Neural cell (in vitro differentiated cells): ENCODE measurements around the gene PALD1. TPM values are rescaled to one million over a fixed set of nuclear protein-coding genes. Genes with fewer than 3 reads are reported as not detected.

ENCODE experiments used
- H2AFZ ChIP-seq: fragments of 200-600, 300-800 bp; sonication (generic), shearing (Covaris generic); 2 replicates; pipeline ENCODE4 v1.6.0; 2014; ENCODE audit warnings: low read depth, mild to moderate bottlenecking, antibody characterized with exemption, low read length, moderate library complexity
- H3F3A ChIP-seq: fragments of 200-600 bp; shearing (Covaris generic); 2 replicates; pipeline ENCODE4 v1.6.1; 2016; ENCODE audit warnings: mild to moderate bottlenecking, moderate library complexity, mixed read lengths, antibody characterized with exemption, low read length; ENCODE audit not compliant: insufficient read depth, poor library complexity, severe bottlenecking
- H3K27ac ChIP-seq: fragments of 200-600, 300-800 bp; sonication (generic), shearing (Covaris generic); 2 replicates; pipeline ENCODE4 v1.5.1; 2014; ENCODE audit warnings: mild to moderate bottlenecking, low read length, moderate library complexity
- H3K27me3 ChIP-seq: fragments of 300-800, 200-600 bp; sonication (generic), shearing (Covaris generic); 2 replicates; pipeline ENCODE4 v1.6.0; 2014; ENCODE audit warnings: mild to moderate bottlenecking, low read depth, low read length, moderate library complexity; ENCODE audit not compliant: insufficient read depth
- H3K36me3 ChIP-seq: fragments of 300-800, 200-600 bp; sonication (generic), shearing (Covaris generic); 2 replicates; pipeline ENCODE4 v1.5.1; 2014; ENCODE audit warnings: mild to moderate bottlenecking, antibody characterized with exemption, low read length, moderate library complexity; ENCODE audit not compliant: insufficient read depth
- H3K4me2 ChIP-seq: fragments of 300-800, 200-600 bp; sonication (generic), shearing (Covaris generic); 2 replicates; pipeline ENCODE4 v1.6.0; 2014; ENCODE audit warnings: mild to moderate bottlenecking, low read length
- H3K4me3 ChIP-seq: fragments of 300-800, 200-600 bp; sonication (generic), shearing (Covaris generic); 2 replicates; pipeline ENCODE4 v1.5.1; 2014; ENCODE audit warnings: mild to moderate bottlenecking, low read length, moderate library complexity
- H3K79me2 ChIP-seq: fragments of 200-600 bp; shearing (Covaris generic); replicated peaks from 2 replicates; pipeline ENCODE4 v1.6.0; 2014; ENCODE audit warnings: mild to moderate bottlenecking, low read length, moderate library complexity; ENCODE audit not compliant: insufficient read depth
- H3K9ac ChIP-seq: fragments of 300-800, 200-600 bp; sonication (generic), shearing (Covaris generic); 2 replicates; pipeline ENCODE4 v1.6.1; 2016; ENCODE audit warnings: mild to moderate bottlenecking, low read length, mixed read lengths
- H3K9me2 ChIP-seq: fragments of 200-600 bp; shearing (Covaris generic); 2 replicates; pipeline ENCODE4 v1.6.1; 2016; ENCODE audit warnings: mild to moderate bottlenecking, low read length, mixed read lengths; ENCODE audit not compliant: insufficient read depth
- H3K9me3 ChIP-seq: fragments of 200-600, 300-800 bp; sonication (generic), shearing (Covaris generic); 2 replicates; pipeline ENCODE4 v1.6.1; 2016; ENCODE audit warnings: mild to moderate bottlenecking, mixed run types, low read length, moderate library complexity, mixed read lengths
- H4K20me1 ChIP-seq: fragments of 200-600 bp; shearing (Covaris generic); 2 replicates; pipeline ENCODE4 v1.6.1; 2016; ENCODE audit warnings: mild to moderate bottlenecking, mixed run types; ENCODE audit not compliant: insufficient read depth
- EP300 ChIP-seq: fragments of 450-650 bp; conservative IDR thresholded peaks from 2 replicates; pipeline ENCODE4 v1.6.1; 2014; ENCODE audit warnings: antibody characterized with exemption, mild to moderate bottlenecking, moderate library complexity; ENCODE audit not compliant: poor library complexity, severe bottlenecking
- EZH2 ChIP-seq: fragments of 200-600, 300-800 bp; shearing (Covaris generic), sonication (generic); IDR thresholded peaks from 2 replicates; pipeline ENCODE4 v1.6.1; 2014; ENCODE audit warnings: antibody characterized with exemption, low read length, borderline replicate concordance, mild to moderate bottlenecking; ENCODE audit not compliant: insufficient read depth, poor library complexity, severe bottlenecking
- MXI1 ChIP-seq: fragments of 450-650 bp; conservative IDR thresholded peaks from 2 replicates; pipeline ENCODE4 v1.6.1; 2014; ENCODE audit warnings: antibody characterized with exemption, mild to moderate bottlenecking; ENCODE audit not compliant: poor library complexity, severe bottlenecking
- POLR2AphosphoS5 ChIP-seq: IDR thresholded peaks from 2 replicates; pipeline ENCODE4 v1.6.1; 2012
- RAD21 ChIP-seq: fragments of 450-650 bp; conservative IDR thresholded peaks from 2 replicates; pipeline ENCODE4 v1.6.1; 2014; ENCODE audit warnings: antibody characterized with exemption, mild to moderate bottlenecking, moderate library complexity
- SMC3 ChIP-seq: fragments of 450-650 bp; conservative IDR thresholded peaks from 2 replicates; pipeline ENCODE4 v1.6.1; 2014; ENCODE audit warnings: antibody characterized with exemption, mild to moderate bottlenecking, moderate library complexity; ENCODE audit not compliant: poor library complexity
- TAF1 ChIP-seq: IDR thresholded peaks from 2 replicates; pipeline ENCODE4 v1.6.1; 2012; ENCODE audit warnings: low read depth
- polyA plus RNA-seq: library from polyadenylated mRNA; depleted of rRNA; stranded (reverse); fragments of >200 nt; gene quantifications from 2 replicates; pipeline ENCODE4 v1.2.3, GENCODE V29; 2014
- TF ChIP-seq, protein P1 (sequence below): fragments of 450-650 bp; IDR thresholded peaks from 2 replicates; pipeline ENCODE4 v1.5.1; 2014; ENCODE audit warnings: antibody characterized with exemption, mild to moderate bottlenecking, moderate library complexity; ENCODE audit not compliant: poor library complexity, severe bottlenecking
- TF ChIP-seq, protein P2 (sequence below): IDR thresholded peaks from 2 replicates; pipeline ENCODE4 v1.6.1; 2012; ENCODE audit warnings: borderline replicate concordance

Gene PALD1
- polyA plus RNA-seq, 1 donor from 2014 or later, result 1.1 TPM

DNA sequence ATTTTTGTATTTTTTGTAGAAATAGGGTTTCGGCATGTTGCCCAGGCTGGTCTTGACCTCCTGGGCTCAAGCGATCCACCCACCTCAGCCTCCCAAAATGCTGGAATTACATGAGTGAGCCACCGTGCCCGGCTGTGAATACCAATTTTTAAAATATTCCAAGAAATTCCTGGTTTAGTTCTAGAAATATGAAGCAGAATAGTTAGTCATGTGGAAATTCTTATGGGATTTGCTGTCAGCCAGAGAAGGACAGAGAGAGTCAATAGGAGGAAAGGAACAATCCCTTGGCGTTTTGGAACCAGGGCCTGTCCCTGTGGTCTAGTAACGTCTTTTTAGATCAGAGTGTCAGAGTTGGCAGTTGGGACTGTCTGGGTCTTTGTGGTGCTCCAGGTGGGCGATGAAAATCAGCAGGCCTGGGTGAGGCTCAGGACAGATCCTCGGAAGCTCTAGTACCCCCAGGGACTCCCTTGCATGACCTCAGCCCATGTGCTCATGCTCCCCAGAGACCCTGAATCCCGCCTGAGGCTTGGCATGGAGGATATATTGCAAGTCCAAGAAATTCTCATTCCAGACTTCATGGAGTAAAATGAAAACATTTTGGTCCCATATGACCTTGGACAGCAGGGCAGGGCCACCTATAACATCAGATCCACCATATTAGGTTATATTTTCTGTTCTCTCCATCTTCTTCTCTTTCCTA lies 44.8 kb upstream of the PALD1 start:
- Histone ChIP-seq H3K9me2 (no peaks in the 10 kb centered on the region), H3F3A (no peaks in the 10 kb centered on the region), H3K27ac (no peak overlapping the region), H3K36me3 (no peaks in the 10 kb centered on the region), H3K9me3 (no peaks in the 10 kb centered on the region), H3K4me3 (no peak overlapping the region), H3K4me2 (no peak overlapping the region), H2AFZ (no peak overlapping the region), H3K9ac (no peak overlapping the region), H4K20me1 (no peaks in the 10 kb centered on the region), H3K27me3 (peaks cover 6% of the 10 kb centered on the region), H3K79me2 (no peaks in the 10 kb centered on the region)
- TF ChIP-seq RAD21, result no peak
- TF ChIP-seq TAF1, result no peak
- no peak for TF ChIP-seq EZH2
- TF ChIP-seq EP300, result no peak
- TF ChIP-seq, protein P1, sequence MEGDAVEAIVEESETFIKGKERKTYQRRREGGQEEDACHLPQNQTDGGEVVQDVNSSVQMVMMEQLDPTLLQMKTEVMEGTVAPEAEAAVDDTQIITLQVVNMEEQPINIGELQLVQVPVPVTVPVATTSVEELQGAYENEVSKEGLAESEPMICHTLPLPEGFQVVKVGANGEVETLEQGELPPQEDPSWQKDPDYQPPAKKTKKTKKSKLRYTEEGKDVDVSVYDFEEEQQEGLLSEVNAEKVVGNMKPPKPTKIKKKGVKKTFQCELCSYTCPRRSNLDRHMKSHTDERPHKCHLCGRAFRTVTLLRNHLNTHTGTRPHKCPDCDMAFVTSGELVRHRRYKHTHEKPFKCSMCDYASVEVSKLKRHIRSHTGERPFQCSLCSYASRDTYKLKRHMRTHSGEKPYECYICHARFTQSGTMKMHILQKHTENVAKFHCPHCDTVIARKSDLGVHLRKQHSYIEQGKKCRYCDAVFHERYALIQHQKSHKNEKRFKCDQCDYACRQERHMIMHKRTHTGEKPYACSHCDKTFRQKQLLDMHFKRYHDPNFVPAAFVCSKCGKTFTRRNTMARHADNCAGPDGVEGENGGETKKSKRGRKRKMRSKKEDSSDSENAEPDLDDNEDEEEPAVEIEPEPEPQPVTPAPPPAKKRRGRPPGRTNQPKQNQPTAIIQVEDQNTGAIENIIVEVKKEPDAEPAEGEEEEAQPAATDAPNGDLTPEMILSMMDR, result no peak
- TF ChIP-seq, protein P2, sequence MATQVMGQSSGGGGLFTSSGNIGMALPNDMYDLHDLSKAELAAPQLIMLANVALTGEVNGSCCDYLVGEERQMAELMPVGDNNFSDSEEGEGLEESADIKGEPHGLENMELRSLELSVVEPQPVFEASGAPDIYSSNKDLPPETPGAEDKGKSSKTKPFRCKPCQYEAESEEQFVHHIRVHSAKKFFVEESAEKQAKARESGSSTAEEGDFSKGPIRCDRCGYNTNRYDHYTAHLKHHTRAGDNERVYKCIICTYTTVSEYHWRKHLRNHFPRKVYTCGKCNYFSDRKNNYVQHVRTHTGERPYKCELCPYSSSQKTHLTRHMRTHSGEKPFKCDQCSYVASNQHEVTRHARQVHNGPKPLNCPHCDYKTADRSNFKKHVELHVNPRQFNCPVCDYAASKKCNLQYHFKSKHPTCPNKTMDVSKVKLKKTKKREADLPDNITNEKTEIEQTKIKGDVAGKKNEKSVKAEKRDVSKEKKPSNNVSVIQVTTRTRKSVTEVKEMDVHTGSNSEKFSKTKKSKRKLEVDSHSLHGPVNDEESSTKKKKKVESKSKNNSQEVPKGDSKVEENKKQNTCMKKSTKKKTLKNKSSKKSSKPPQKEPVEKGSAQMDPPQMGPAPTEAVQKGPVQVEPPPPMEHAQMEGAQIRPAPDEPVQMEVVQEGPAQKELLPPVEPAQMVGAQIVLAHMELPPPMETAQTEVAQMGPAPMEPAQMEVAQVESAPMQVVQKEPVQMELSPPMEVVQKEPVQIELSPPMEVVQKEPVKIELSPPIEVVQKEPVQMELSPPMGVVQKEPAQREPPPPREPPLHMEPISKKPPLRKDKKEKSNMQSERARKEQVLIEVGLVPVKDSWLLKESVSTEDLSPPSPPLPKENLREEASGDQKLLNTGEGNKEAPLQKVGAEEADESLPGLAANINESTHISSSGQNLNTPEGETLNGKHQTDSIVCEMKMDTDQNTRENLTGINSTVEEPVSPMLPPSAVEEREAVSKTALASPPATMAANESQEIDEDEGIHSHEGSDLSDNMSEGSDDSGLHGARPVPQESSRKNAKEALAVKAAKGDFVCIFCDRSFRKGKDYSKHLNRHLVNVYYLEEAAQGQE, result no peak
- TF ChIP-seq SMC3, result no peak
- TF ChIP-seq MXI1, result no peak
- no peak for TF ChIP-seq POLR2AphosphoS5

DNA sequence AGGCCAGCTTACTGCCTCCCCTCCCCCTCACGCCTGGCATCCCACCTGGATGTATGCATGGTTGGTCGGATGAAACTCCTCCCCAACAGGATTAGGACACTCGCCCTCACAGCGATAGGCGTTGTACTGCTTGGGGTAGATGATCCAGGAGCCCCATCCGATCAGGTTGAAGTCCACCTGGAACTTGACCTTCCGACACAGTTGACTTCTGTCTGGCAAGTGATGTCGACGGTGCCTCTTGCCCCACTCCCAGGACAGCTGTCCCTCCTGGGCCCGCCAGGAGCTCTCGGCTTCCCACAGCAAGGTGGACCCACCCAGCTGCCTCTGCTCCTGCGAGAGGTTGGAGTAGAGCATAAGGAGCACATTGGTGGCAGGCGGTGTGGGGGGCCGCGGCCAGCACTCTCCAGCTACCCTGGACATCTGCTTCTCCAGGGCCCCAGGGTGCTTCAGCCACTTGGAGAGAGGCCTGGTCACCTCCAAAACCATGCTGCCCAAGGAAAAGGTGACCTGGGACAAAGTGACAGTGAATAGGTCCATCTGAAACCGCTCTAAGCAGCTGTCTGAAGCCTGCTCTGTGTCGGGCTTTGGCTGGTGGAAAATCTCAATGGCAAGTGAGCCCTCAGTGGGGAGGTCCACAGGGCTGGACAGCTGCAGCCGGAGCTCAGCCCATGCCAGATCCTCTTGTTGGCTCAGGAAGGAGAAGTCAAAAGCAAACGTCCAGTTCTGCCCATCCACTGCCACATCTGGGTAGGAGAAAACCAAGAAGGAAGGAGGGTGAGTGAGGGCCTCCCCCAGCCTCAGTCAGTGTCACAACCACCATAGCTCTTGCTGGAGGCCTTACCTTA lies 43.1 kb upstream of the PALD1 start:
- no peak overlapping the region for H3K27ac ChIP-seq

More for the DNA sequence above, 43.1 kb upstream of the PALD1 start:
- Histone ChIP-seq H3K9me2 (no peaks in the 10 kb centered on the region), H3K79me2 (no peaks in the 10 kb centered on the region), H3K27me3 (peaks cover 20% of the 10 kb centered on the region), H3K4me2 (no peak overlapping the region), H3K36me3 (no peaks in the 10 kb centered on the region), H3K9me3 (no peaks in the 10 kb centered on the region), H3K9ac (no peak overlapping the region), H4K20me1 (no peaks in the 10 kb centered on the region), H3F3A (no peaks in the 10 kb centered on the region), H2AFZ (no peak overlapping the region), H3K4me3 (no peak overlapping the region)
- TF ChIP-seq, protein P2, result no peak
- no peak for TF ChIP-seq POLR2AphosphoS5
- no peak for TF ChIP-seq SMC3
- no peak for TF ChIP-seq RAD21
- no peak for TF ChIP-seq EP300
- TF ChIP-seq MXI1, result no peak
- TF ChIP-seq EZH2, result no peak
- no peak for TF ChIP-seq TAF1
- TF ChIP-seq, protein P1, result no peak
